WTC11 (cell line): Measurements from ENCODE around the gene CCDC77. TPM values are rescaled to one million over a fixed set of nuclear protein-coding genes. Genes with fewer than 3 reads are reported as not detected.
A peak's percentile ranks its signal among the peaks of the same experiment; 100 is the strongest.

ENCODE experiments used
- ATAC-seq: fragments of 200-7000 bp; cut with Tn5 transposase; 2 replicates; pipeline ENCODE4 v1.10.0; 2021; ENCODE audit warnings: mild to moderate bottlenecking, moderate library complexity
- CTCF ChIA-PET: fragments of 300-600 bp; sonication (Branson Sonifier 250); formaldehyde crosslinking; loops from one replicate; lab custom pipeline; 2021; ENCODE audit warnings: antibody characterized with exemption; lab: Charles Lee
- POLR2A ChIA-PET: fragments of 350-600 bp; sonication (Branson Sonifier 250); formaldehyde crosslinking; loops from one replicate; lab custom pipeline; 2021; ENCODE audit warnings: antibody characterized with exemption; lab: Charles Lee
- DNase-seq: peaks from one replicate; pipeline ENCODE4 v3.0.0; 2021; ENCODE audit warnings: low spot score
- H3K27ac Mint-ChIP-seq: 2 replicates; pipeline ENCODE4 v1.8.0; 2021; ENCODE audit warnings: mixed read lengths
- H3K27me3 Mint-ChIP-seq: 2 replicates; pipeline ENCODE4 v1.8.0; 2021; ENCODE audit warnings: low read depth, mild to moderate bottlenecking, moderate library complexity, mixed read lengths
- H3K36me3 Mint-ChIP-seq: 2 replicates; pipeline ENCODE4 v1.8.0; 2021; ENCODE audit warnings: mixed read lengths
- H3K4me1 Mint-ChIP-seq: 2 replicates; pipeline ENCODE4 v1.8.0; 2022; ENCODE audit warnings: mixed read lengths
- H3K4me3 Mint-ChIP-seq: 2 replicates; pipeline ENCODE4 v1.8.0; 2021; ENCODE audit warnings: mild to moderate bottlenecking, moderate library complexity, mixed read lengths
- H3K9me3 Mint-ChIP-seq: 2 replicates; pipeline ENCODE4 v1.8.0; 2021; ENCODE audit warnings: mixed read lengths
- CBFB ChIP-seq: sonication (generic); formaldehyde crosslinking; IDR thresholded peaks from 2 replicates; pipeline ENCODE4 v1.8.1; 2022; ENCODE audit warnings: mild to moderate bottlenecking, low read depth, missing genetic modification reagents
- CREB1 ChIP-seq: sonication (generic); formaldehyde crosslinking; IDR thresholded peaks from 2 replicates; pipeline ENCODE4 v1.8.0; 2023; ENCODE audit warnings: mild to moderate bottlenecking, missing genetic modification reagents
- CREM ChIP-seq: sonication (generic); formaldehyde crosslinking; IDR thresholded peaks from 2 replicates; pipeline ENCODE4 v1.8.1; 2022; ENCODE audit warnings: mild to moderate bottlenecking, missing genetic modification reagents, moderate library complexity
- ESRRA ChIP-seq: sonication (generic); formaldehyde crosslinking; IDR thresholded peaks from 2 replicates; pipeline ENCODE4 v1.8.1; 2022; ENCODE audit warnings: mild to moderate bottlenecking, missing genetic modification reagents, borderline replicate concordance
- ETV6 ChIP-seq: sonication (generic); formaldehyde crosslinking; IDR thresholded peaks from 2 replicates; pipeline ENCODE4 v1.8.1; 2022; ENCODE audit warnings: mild to moderate bottlenecking, missing genetic modification reagents
- GTF2I ChIP-seq: fragments of 250-450 bp; sonication (Bioruptor Pico); conservative IDR thresholded peaks from 2 replicates; pipeline ENCODE4 v1.4.0; 2021; ENCODE audit warnings: mild to moderate bottlenecking
- IRF2 ChIP-seq: sonication (generic); formaldehyde crosslinking; IDR thresholded peaks from 2 replicates; pipeline ENCODE4 v1.8.0; 2022; ENCODE audit warnings: low read depth, missing genetic modification reagents, borderline replicate concordance
- JAZF1 ChIP-seq: fragments of 250-450 bp; sonication (Bioruptor Pico); IDR thresholded peaks from 2 replicates; pipeline ENCODE4 v1.9.0; 2021; ENCODE audit warnings: moderate library complexity, mild to moderate bottlenecking, inconsistent platforms
- NR1H2 ChIP-seq: sonication (generic); formaldehyde crosslinking; IDR thresholded peaks from 2 replicates; pipeline ENCODE4 v1.9.0; 2021; ENCODE audit warnings: mild to moderate bottlenecking, moderate library complexity, missing genetic modification reagents
- NR3C1 ChIP-seq: sonication (generic); formaldehyde crosslinking; conservative IDR thresholded peaks from 2 replicates; pipeline ENCODE4 v1.8.1; 2023; ENCODE audit warnings: low read depth, mild to moderate bottlenecking, missing genetic modification reagents
- PRRX2 ChIP-seq: fragments of 250-450 bp; sonication (Bioruptor Pico); IDR thresholded peaks from 2 replicates; pipeline ENCODE4 v1.8.0; 2021; ENCODE audit warnings: mild to moderate bottlenecking
- RORB ChIP-seq: fragments of 250-450 bp; sonication (Bioruptor Pico); IDR thresholded peaks from 2 replicates; pipeline ENCODE4 v1.9.0; 2021; ENCODE audit warnings: mild to moderate bottlenecking
- ZNF263 ChIP-seq: sonication (generic); formaldehyde crosslinking; IDR thresholded peaks from 2 replicates; pipeline ENCODE4 v1.8.1; 2022; ENCODE audit warnings: low read depth, mild to moderate bottlenecking, moderate library complexity, missing genetic modification reagents
- ZNF317 ChIP-seq: sonication (generic); formaldehyde crosslinking; IDR thresholded peaks from 2 replicates; pipeline ENCODE4 v1.8.1; 2023; ENCODE audit warnings: low read depth, mild to moderate bottlenecking, moderate library complexity, missing genetic modification reagents, borderline replicate concordance
- total RNA-seq: library from RNA; stranded (reverse); gene quantifications from 3 replicates; pipeline ENCODE4 v1.2.3, GENCODE V29; 2021
- TF ChIP-seq, protein P1 (sequence below): sonication (generic); formaldehyde crosslinking; IDR thresholded peaks from 2 replicates; pipeline ENCODE4 v1.8.1; 2023; ENCODE audit warnings: mild to moderate bottlenecking, missing genetic modification reagents, borderline replicate concordance
- TF ChIP-seq, protein P2 (sequence below): fragments of 250-450 bp; sonication (Bioruptor Pico); IDR thresholded peaks from 2 replicates; pipeline ENCODE4 v2.1.2; 2022; ENCODE audit warnings: mild to moderate bottlenecking, moderate library complexity
- TF ChIP-seq, protein P3 (sequence below): fragments of 250-450 bp; sonication (Bioruptor Pico); IDR thresholded peaks from 2 replicates; pipeline ENCODE4 v1.9.0; 2021; ENCODE audit warnings: moderate library complexity, mild to moderate bottlenecking, inconsistent platforms, borderline replicate concordance
- TF ChIP-seq, protein P4 (sequence below): sonication (generic); formaldehyde crosslinking; IDR thresholded peaks from 2 replicates; pipeline ENCODE4 v1.8.1; 2023; ENCODE audit warnings: mild to moderate bottlenecking, missing genetic modification reagents, moderate library complexity
- TF ChIP-seq, protein P5 (sequence below): fragments of 250-450 bp; sonication (Bioruptor Pico); conservative IDR thresholded peaks from 2 replicates; pipeline ENCODE4 v1.9.0; 2021; ENCODE audit warnings: mild to moderate bottlenecking
- TF ChIP-seq, protein P6 (sequence below): sonication (generic); formaldehyde crosslinking; IDR thresholded peaks from 2 replicates; pipeline ENCODE4 v1.8.1; 2023; ENCODE audit warnings: mild to moderate bottlenecking, moderate library complexity, missing genetic modification reagents
- TF ChIP-seq, protein P7 (sequence below): sonication (generic); formaldehyde crosslinking; IDR thresholded peaks from 2 replicates; pipeline ENCODE4 v1.8.1; 2023; ENCODE audit warnings: mild to moderate bottlenecking, missing genetic modification reagents
- TF ChIP-seq, protein P8 (sequence below): sonication (generic); formaldehyde crosslinking; IDR thresholded peaks from 2 replicates; pipeline ENCODE4 v1.8.0; 2023; ENCODE audit warnings: missing genetic modification reagents

Gene CCDC77
- total RNA-seq, 1 experiment from 2014 or later = 24.2 TPM

DNA sequence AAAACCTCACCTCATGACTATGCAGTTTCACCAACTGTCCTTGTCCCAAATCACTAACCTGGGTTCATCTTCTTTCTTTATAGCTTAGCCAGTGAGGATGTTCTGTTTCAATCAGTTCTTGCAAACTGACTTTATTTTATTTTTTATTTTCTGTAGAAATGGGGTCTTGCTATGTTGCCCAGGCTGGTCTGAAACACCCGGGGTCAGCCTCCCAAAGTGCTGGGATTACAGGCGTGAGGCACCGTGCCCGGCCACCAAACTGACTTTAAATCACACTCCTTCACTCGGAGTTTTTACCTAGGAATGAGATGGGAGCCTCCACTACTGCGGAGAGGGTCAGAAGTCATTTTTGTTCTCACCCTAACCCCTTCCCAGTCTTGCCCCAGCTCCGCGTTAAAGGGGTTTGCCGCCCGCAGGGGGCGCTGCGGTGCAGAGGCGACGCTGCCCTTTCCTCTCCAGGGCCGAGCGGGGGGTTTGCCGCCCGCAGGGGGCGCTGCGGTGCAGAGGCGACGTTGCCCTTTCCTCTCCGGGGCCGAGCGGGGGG lies 51.3 kb downstream of the CCDC77 start:
- POLR2A ChIA-PET = no interaction called here

DNA sequence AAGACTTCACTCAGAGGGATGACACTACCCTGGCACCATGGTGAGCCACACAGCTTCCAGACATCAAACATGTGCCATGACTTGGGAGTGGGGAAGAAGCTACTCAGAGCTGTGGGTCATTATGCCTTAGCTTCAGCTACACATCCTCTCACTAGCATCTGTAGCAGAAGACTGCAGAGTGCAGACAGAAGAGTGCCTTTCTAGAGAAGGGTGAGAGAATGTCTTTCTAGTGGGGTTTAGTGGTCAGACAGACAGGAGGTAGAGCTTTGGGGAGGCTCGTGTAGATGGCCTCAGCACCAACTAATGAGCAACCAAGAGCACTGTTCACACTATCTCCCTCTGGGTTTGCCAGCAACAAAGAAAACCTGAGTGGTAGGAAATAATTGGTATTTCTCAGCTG lies 53.4 kb downstream of the CCDC77 start:
- no peak overlapping the region for H3K27ac Mint-ChIP-seq
- no peak for ATAC-seq
- peaks cover 39% of the 10 kb centered on the region for H3K27me3 Mint-ChIP-seq
- no peak overlapping the region for H3K4me3 Mint-ChIP-seq
- H3K9me3 Mint-ChIP-seq = peaks cover 21% of the 10 kb centered on the region
- H3K4me1 Mint-ChIP-seq = 0 out of 2 replicates have a peak, but pooled peaks cover 6% of the 10 kb centered on the region
- DNase-seq = no peak
- peaks cover 21% of the 10 kb centered on the region for H3K36me3 Mint-ChIP-seq
- TF ChIP-seq, protein P1, sequence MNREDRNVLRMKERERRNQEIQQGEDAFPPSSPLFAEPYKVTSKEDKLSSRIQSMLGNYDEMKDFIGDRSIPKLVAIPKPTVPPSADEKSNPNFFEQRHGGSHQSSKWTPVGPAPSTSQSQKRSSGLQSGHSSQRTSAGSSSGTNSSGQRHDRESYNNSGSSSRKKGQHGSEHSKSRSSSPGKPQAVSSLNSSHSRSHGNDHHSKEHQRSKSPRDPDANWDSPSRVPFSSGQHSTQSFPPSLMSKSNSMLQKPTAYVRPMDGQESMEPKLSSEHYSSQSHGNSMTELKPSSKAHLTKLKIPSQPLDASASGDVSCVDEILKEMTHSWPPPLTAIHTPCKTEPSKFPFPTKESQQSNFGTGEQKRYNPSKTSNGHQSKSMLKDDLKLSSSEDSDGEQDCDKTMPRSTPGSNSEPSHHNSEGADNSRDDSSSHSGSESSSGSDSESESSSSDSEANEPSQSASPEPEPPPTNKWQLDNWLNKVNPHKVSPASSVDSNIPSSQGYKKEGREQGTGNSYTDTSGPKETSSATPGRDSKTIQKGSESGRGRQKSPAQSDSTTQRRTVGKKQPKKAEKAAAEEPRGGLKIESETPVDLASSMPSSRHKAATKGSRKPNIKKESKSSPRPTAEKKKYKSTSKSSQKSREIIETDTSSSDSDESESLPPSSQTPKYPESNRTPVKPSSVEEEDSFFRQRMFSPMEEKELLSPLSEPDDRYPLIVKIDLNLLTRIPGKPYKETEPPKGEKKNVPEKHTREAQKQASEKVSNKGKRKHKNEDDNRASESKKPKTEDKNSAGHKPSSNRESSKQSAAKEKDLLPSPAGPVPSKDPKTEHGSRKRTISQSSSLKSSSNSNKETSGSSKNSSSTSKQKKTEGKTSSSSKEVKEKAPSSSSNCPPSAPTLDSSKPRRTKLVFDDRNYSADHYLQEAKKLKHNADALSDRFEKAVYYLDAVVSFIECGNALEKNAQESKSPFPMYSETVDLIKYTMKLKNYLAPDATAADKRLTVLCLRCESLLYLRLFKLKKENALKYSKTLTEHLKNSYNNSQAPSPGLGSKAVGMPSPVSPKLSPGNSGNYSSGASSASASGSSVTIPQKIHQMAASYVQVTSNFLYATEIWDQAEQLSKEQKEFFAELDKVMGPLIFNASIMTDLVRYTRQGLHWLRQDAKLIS (CRISPR knock-in tag) = no peak
- TF ChIP-seq, protein P2, sequence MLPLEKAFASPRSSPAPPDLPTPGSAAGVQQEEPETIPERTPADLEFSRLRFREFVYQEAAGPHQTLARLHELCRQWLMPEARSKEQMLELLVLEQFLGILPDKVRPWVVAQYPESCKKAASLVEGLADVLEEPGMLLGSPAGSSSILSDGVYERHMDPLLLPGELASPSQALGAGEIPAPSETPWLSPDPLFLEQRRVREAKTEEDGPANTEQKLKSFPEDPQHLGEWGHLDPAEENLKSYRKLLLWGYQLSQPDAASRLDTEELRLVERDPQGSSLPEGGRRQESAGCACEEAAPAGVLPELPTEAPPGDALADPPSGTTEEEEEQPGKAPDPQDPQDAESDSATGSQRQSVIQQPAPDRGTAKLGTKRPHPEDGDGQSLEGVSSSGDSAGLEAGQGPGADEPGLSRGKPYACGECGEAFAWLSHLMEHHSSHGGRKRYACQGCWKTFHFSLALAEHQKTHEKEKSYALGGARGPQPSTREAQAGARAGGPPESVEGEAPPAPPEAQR (CRISPR knock-in tag) = no peak
- TF ChIP-seq ETV6 (CRISPR knock-in tag) (no peak), ZNF317 (CRISPR knock-in tag) (no peak), GTF2I (CRISPR knock-in tag) (no peak)
- TF ChIP-seq, all 79 proteins: peak for 0
- ChIA-PET POLR2A (no interaction called here), CTCF (interaction anchor here (1.0 to 2.4 kb wide), 6 partner anchors 12 to 296 kb away, joined by 3 to 14 read pairs (median 4); no protein-coding TSS in a partner anchor)

More for the DNA sequence above, 51.3 kb downstream of the CCDC77 start:
- TF ChIP-seq ESRRA (no peak), CREB1 (CRISPR knock-in tag) (no peak), CREM (CRISPR knock-in tag) (no peak), IRF2 (CRISPR knock-in tag) (no peak), NR1H2 (CRISPR knock-in tag) (no peak), RORB (CRISPR knock-in tag) (no peak), PRRX2 (CRISPR knock-in tag) (no peak), NR3C1 (CRISPR knock-in tag) (no peak), ZNF263 (CRISPR knock-in tag) (no peak), CBFB (CRISPR knock-in tag) (no peak), JAZF1 (no peak)
- TF ChIP-seq, protein P3, sequence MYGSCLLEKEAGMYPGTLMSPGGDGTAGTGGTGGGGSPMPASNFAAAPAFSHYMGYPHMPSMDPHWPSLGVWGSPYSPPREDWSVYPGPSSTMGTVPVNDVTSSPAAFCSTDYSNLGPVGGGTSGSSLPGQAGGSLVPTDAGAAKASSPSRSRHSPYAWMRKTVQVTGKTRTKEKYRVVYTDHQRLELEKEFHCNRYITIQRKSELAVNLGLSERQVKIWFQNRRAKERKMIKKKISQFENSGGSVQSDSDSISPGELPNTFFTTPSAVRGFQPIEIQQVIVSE (CRISPR knock-in tag) = no peak
- TF ChIP-seq, protein P4, sequence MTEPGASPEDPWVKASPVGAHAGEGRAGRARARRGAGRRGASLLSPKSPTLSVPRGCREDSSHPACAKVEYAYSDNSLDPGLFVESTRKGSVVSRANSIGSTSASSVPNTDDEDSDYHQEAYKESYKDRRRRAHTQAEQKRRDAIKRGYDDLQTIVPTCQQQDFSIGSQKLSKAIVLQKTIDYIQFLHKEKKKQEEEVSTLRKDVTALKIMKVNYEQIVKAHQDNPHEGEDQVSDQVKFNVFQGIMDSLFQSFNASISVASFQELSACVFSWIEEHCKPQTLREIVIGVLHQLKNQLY (CRISPR knock-in tag) = no peak
- TF ChIP-seq, protein P2 (CRISPR knock-in tag) = no peak
- TF ChIP-seq, protein P5, sequence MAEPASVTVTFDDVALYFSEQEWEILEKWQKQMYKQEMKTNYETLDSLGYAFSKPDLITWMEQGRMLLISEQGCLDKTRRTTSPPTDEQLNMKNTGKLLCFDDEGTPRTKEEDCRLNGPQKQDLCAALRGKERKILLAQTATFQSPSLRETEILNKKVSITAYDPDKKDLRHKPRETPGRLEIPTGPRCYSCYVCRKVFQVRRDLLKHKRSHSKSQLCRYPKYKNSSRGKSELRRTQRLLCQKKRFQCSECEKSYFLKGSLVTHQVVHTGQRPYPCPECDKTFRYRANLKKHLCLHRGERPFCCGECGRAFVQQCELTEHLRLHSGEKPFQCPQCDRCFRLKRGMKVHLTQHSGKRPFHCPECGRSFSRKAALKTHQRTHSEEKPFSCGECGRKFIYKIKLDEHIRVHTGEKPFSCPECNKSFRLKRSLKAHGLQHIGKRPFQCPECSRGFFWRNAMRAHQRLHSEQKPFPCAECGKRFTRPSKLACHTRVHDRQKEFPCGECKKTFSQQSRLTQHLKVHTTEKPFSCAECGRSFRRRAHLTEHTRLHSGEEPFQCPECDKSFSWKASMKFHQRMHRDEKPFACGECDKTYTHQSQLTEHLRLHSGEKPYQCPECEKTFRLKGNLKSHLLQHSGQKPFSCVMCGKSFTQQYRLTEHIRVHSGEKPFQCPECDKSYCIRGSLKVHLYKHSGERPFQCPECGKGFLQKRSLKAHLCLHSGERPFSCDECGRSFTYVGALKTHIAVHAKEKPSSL (CRISPR knock-in tag) = no peak
- TF ChIP-seq, protein P6, sequence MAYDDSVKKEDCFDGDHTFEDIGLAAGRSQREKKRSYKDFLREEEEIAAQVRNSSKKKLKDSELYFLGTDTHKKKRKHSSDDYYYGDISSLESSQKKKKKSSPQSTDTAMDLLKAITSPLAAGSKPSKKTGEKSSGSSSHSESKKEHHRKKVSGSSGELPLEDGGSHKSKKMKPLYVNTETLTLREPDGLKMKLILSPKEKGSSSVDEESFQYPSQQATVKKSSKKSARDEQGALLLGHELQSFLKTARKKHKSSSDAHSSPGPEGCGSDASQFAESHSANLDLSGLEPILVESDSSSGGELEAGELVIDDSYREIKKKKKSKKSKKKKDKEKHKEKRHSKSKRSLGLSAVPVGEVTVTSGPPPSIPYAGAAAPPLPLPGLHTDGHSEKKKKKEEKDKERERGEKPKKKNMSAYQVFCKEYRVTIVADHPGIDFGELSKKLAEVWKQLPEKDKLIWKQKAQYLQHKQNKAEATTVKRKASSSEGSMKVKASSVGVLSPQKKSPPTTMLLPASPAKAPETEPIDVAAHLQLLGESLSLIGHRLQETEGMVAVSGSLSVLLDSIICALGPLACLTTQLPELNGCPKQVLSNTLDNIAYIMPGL (CRISPR knock-in tag) = no peak
- TF ChIP-seq, protein P7, sequence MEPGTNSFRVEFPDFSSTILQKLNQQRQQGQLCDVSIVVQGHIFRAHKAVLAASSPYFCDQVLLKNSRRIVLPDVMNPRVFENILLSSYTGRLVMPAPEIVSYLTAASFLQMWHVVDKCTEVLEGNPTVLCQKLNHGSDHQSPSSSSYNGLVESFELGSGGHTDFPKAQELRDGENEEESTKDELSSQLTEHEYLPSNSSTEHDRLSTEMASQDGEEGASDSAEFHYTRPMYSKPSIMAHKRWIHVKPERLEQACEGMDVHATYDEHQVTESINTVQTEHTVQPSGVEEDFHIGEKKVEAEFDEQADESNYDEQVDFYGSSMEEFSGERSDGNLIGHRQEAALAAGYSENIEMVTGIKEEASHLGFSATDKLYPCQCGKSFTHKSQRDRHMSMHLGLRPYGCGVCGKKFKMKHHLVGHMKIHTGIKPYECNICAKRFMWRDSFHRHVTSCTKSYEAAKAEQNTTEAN (CRISPR knock-in tag) = no peak
- TF ChIP-seq, protein P8, sequence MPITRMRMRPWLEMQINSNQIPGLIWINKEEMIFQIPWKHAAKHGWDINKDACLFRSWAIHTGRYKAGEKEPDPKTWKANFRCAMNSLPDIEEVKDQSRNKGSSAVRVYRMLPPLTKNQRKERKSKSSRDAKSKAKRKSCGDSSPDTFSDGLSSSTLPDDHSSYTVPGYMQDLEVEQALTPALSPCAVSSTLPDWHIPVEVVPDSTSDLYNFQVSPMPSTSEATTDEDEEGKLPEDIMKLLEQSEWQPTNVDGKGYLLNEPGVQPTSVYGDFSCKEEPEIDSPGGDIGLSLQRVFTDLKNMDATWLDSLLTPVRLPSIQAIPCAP (CRISPR knock-in tag) = no peak
- H3K27ac Mint-ChIP-seq = no peak overlapping the region
- ATAC-seq (no peak), DNase-seq (peak; percentile 28)
- CTCF ChIA-PET = interaction anchor here (0.6 to 1.4 kb wide), 4 partner anchors 10 to 94 kb away, joined by 3 to 5 read pairs (median 4); no protein-coding TSS in a partner anchor
- H3K9me3 Mint-ChIP-seq = peaks cover 21% of the 10 kb centered on the region
- H3K36me3 Mint-ChIP-seq = peaks cover 21% of the 10 kb centered on the region
- H3K4me3 Mint-ChIP-seq = no peak overlapping the region
- peaks cover 20% of the 10 kb centered on the region for H3K27me3 Mint-ChIP-seq
- 0 out of 2 replicates have a peak, but pooled peaks cover 3% of the 10 kb centered on the region for H3K4me1 Mint-ChIP-seq
